Measurements from ENCODE around the gene IGFBP3.

IGFBP3 gene

GRCh38 chr7:45872116-45873034 is 48.7 kb downstream of the IGFBP3 start:
- ATAC-seq (no peak), DNase-seq (no peak)

GRCh38 chr7:45869426-45869825 is 51.6 kb downstream of the IGFBP3 start:
- ATAC-seq (no peak), DNase-seq (no peak)

GRCh38 chr7:45867471-45867870 is 53.6 kb downstream of the IGFBP3 start:
- ATAC-seq (no peak), DNase-seq (no peak)

- no peak for ATAC-seq
- no peak for DNase-seq
These were observed 55.3 kb downstream of the IGFBP3 start for GRCh38 chr7:45865594-45866410.

GRCh38 chr7:45863715-45864114 is 57.4 kb downstream of the IGFBP3 start:
- ATAC-seq (no peak), DNase-seq (no peak)

Measured in stimulated activated naive CD8-positive, alpha-beta T cell treated with anti-CD3 and anti-CD28 coated beads, Interleukin-15, Interleukin-2, amounts not matched to agents 100 U/mL and 50 U/mL, for 24 hours (primary cell).